HT1080 (cell line): ENCODE data around the gene BCAR1. TPM values are rescaled to one million over a fixed set of nuclear protein-coding genes. Genes with fewer than 3 reads are reported as not detected.
"Not testable (repeated sequence)": the region's sequence is repeated elsewhere in the genome, so short reads cannot be mapped to it uniquely, and the experiment has no call there.

Experiments
- DNase-seq: peaks from one replicate; pipeline ENCODE4 v3.0.0-alpha.2; 2015; ENCODE audit warnings: low read depth
- total RNA-seq: library from RNA; depleted of rRNA; stranded (reverse); fragments of >200 nt; shearing (Covaris generic); gene quantifications from 2 replicates; pipeline ENCODE4 v1.2.3, GENCODE V29; 2014

The BCAR1 gene
- total RNA-seq, 1 experiment from 2014 or later, result 92.8 TPM

- DNase-seq, result no peak
Measured at GRCh38 chr16:75272097-75272551, 20.7 kb upstream of the BCAR1 start.

GRCh38 chr16:75271441-75272096, 20.1 kb upstream of the BCAR1 start:
- DNase-seq, result no peak

- DNase-seq, result not testable (repeated sequence)
Measured at GRCh38 chr16:75269358-75269757, 17.9 kb upstream of the BCAR1 start.

- DNase-seq, result peak; percentile 88
Measured at GRCh38 chr16:75267631-75268264, 16.3 kb upstream of the BCAR1 start.

- no peak for DNase-seq
Measured at GRCh38 chr16:75266738-75267630, 15.6 kb upstream of the BCAR1 start.

GRCh38 chr16:75265911-75266701, 14.7 kb upstream of the BCAR1 start:
- DNase-seq, result peak; percentile 68

GRCh38 chr16:75264999-75265910, 13.8 kb upstream of the BCAR1 start:
- DNase-seq, result no peak

GRCh38 chr16:75264457-75264998, 13.1 kb upstream of the BCAR1 start:
- no peak for DNase-seq

GRCh38 chr16:75263963-75264445, 12.6 kb upstream of the BCAR1 start:
- peak; percentile 56 for DNase-seq

GRCh38 chr16:75263291-75263962, 12.0 kb upstream of the BCAR1 start:
- DNase-seq, result no peak

- DNase-seq, result no peak
Measured at GRCh38 chr16:75262800-75263127, 11.3 kb upstream of the BCAR1 start.

- no peak for DNase-seq
Measured at GRCh38 chr16:75262104-75262799, 10.8 kb upstream of the BCAR1 start.

- no peak for DNase-seq
Measured at GRCh38 chr16:75261590-75262078, 10.2 kb upstream of the BCAR1 start.

GRCh38 chr16:75260851-75261589, 9.6 kb upstream of the BCAR1 start:
- no peak for DNase-seq

GRCh38 chr16:75258807-75259141, 7.3 kb upstream of the BCAR1 start:
- no peak for DNase-seq

- DNase-seq, result no peak
Measured at GRCh38 chr16:75257886-75258806, 6.7 kb upstream of the BCAR1 start.
